NB4 (cell line): Measurements from ENCODE around the gene ARHGAP15.

ENCODE experiments used
- POLR2A ChIP-seq: IDR thresholded peaks from 2 replicates; pipeline ENCODE4 v1.6.1; 2011; ENCODE audit warnings: mild to moderate bottlenecking; ENCODE audit not compliant: insufficient read length; ENCODE audit errors: extremely low read depth
- TF ChIP-seq, protein P1 (sequence below): IDR thresholded peaks from one replicate; pipeline ENCODE4 v1.5.1; 2012; ENCODE audit warnings: low read depth, low read length

DNA sequence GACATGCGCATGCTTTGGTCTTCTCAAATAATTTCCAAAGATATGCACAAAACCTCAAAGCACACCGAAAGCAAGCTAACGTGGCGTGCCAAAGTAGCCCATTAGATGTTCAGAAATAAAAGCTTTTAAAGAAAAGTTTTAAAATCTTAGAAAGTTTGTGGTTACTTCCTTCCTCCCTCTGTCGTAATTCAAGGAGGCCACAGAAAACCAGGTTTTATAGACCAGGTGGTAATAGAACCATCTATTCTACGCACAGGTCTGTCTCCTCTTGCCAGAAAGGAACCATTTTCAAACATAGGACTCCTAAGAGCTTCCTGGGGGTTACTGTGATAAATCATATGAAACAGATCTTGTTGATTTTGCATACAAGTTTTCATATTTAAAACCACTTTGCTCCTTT lies 487.2 kb downstream of the ARHGAP15 start:
- TF ChIP-seq, protein P1, sequence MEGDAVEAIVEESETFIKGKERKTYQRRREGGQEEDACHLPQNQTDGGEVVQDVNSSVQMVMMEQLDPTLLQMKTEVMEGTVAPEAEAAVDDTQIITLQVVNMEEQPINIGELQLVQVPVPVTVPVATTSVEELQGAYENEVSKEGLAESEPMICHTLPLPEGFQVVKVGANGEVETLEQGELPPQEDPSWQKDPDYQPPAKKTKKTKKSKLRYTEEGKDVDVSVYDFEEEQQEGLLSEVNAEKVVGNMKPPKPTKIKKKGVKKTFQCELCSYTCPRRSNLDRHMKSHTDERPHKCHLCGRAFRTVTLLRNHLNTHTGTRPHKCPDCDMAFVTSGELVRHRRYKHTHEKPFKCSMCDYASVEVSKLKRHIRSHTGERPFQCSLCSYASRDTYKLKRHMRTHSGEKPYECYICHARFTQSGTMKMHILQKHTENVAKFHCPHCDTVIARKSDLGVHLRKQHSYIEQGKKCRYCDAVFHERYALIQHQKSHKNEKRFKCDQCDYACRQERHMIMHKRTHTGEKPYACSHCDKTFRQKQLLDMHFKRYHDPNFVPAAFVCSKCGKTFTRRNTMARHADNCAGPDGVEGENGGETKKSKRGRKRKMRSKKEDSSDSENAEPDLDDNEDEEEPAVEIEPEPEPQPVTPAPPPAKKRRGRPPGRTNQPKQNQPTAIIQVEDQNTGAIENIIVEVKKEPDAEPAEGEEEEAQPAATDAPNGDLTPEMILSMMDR = no peak
- TF ChIP-seq POLR2A = no peak
